Smooth muscle cell (in vitro differentiated cells): ENCODE data around the gene UPK2. TPM values are rescaled to one million over a fixed set of nuclear protein-coding genes. Genes with fewer than 3 reads are reported as not detected.
A peak's percentile ranks its signal among the peaks of the same experiment; 100 is the strongest.

ENCODE experiments used
- DNase-seq: peaks from one replicate; lab custom pipeline; 2025; ENCODE audit not compliant: unreplicated experiment; lab: John Stamatoyannopoulos, UW
- H2AFZ ChIP-seq: fragments of 200-600 bp; sonication (generic); 2 replicates; pipeline ENCODE4 v1.6.0; 2016; ENCODE audit warnings: antibody characterized with exemption, low read depth, mild to moderate bottlenecking
- H3F3A ChIP-seq: fragments of 200-600 bp; sonication (generic); 2 replicates; pipeline ENCODE4 v1.6.0; 2017; ENCODE audit warnings: antibody characterized with exemption, low read depth
- H3K27ac ChIP-seq: fragments of 200-600 bp; sonication (generic); 2 replicates; pipeline ENCODE4 v1.5.1; 2016; ENCODE audit warnings: low read depth, mild to moderate bottlenecking
- H3K27me3 ChIP-seq: fragments of 200-600 bp; sonication (generic); 2 replicates; pipeline ENCODE4 v1.6.1; 2016; ENCODE audit warnings: low read depth, mild to moderate bottlenecking
- H3K36me3 ChIP-seq: fragments of 200-600 bp; sonication (generic); 2 replicates; pipeline ENCODE4 v1.5.1; 2016; ENCODE audit warnings: low read depth
- H3K4me1 ChIP-seq: fragments of 200-600 bp; sonication (generic); 2 replicates; pipeline ENCODE4 v1.5.1; 2016; ENCODE audit warnings: low read depth
- H3K4me2 ChIP-seq: fragments of 200-600 bp; sonication (generic); 2 replicates; pipeline ENCODE4 v1.6.0; 2016; ENCODE audit warnings: mild to moderate bottlenecking
- H3K4me3 ChIP-seq: fragments of 200-600 bp; sonication (generic); 2 replicates; pipeline ENCODE4 v1.5.1; 2016; ENCODE audit warnings: mild to moderate bottlenecking
- H3K79me2 ChIP-seq: fragments of 200-600 bp; sonication (generic); 2 replicates; pipeline ENCODE4 v1.6.0; 2016; ENCODE audit warnings: low read depth, mild to moderate bottlenecking
- H3K9ac ChIP-seq: fragments of 200-600 bp; sonication (generic); 2 replicates; pipeline ENCODE4 v1.6.0; 2016; ENCODE audit warnings: low read depth
- H3K9me3 ChIP-seq: fragments of 200-600 bp; sonication (generic); replicated peaks from 2 replicates; pipeline ENCODE4 v1.5.1; 2016; ENCODE audit warnings: low read depth
- H4K20me1 ChIP-seq: fragments of 200-600 bp; sonication (generic); 2 replicates; pipeline ENCODE4 v1.6.0; 2016; ENCODE audit warnings: low read depth
- CTCF ChIP-seq: fragments of 200-600 bp; sonication (generic); IDR thresholded peaks from 2 replicates; pipeline ENCODE4 v1.5.1; 2017; ENCODE audit warnings: borderline replicate concordance, mild to moderate bottlenecking, antibody characterized with exemption; ENCODE audit not compliant: insufficient read depth, poor library complexity, severe bottlenecking
- WGBS: methylation state at CpG from one replicate; pipeline ENCODE4 v1.1.7; 2016; ENCODE audit warnings: low lambda C conversion rate; 5-methylcytosine and 5-hydroxymethylcytosine counted together
- polyA plus RNA-seq: library from polyadenylated mRNA; unstranded; fragments of >200 nt; fragmentation: Nextera tagmentation; extraction: Ambion mirVana; gene quantifications from 2 replicates; pipeline ENCODE4 v1.2.1, GENCODE V29; 2016
- total RNA-seq: library from RNA; depleted of rRNA; stranded (reverse); fragments of >200 nt; gene quantifications from 2 replicates; pipeline ENCODE4 v1.2.3, GENCODE V29; 2014

Gene UPK2
- total and polyA plus RNA-seq, 2 experiments from 2014 or later, result 1.4 TPM; not detected in 1

- H4K20me1 ChIP-seq, result peaks cover 53% of the 10 kb centered on the region
- peaks cover 40% of the 10 kb centered on the region for H3K79me2 ChIP-seq
These were observed 32.1 kb upstream of the UPK2 start for GRCh38 chr11:118923721-118924587.

GRCh38 chr11:118924591-118925585, 31.2 kb upstream of the UPK2 start:
- Histone ChIP-seq H3K36me3 (no peaks in the 10 kb centered on the region), H2AFZ (no peak overlapping the region), H3K4me2 (peak overlapping the region; percentile 91), H3K4me3 (peak overlapping the region; percentile 82), H3K9me3 (no peaks in the 10 kb centered on the region), H3K27me3 (no peaks in the 10 kb centered on the region), H3K27ac (peak overlapping the region; percentile 100), H3K4me1 (peaks cover 44% of the 10 kb centered on the region), H3K9ac (peak overlapping the region; percentile 84), H3F3A (peaks cover 21% of the 10 kb centered on the region), H3K79me2 (peaks cover 40% of the 10 kb centered on the region), H4K20me1 (peaks cover 53% of the 10 kb centered on the region)
- no peak for DNase-seq
- WGBS, result 0% methylated on average over 27 of the region's 45 CpGs
- TF ChIP-seq CTCF, result no peak

More at GRCh38 chr11:118923721-118924587, 32.1 kb upstream of the UPK2 start:
- DNase-seq, result no peak
- H3K4me2 ChIP-seq, result peak overlapping the region; percentile 91
- H2AFZ ChIP-seq, result no peak overlapping the region
- H3K27ac ChIP-seq, result peak overlapping the region; percentile 100
- no peaks in the 10 kb centered on the region for H3K9me3 ChIP-seq
- H3K36me3 ChIP-seq, result no peaks in the 10 kb centered on the region
- peaks cover 27% of the 10 kb centered on the region for H3F3A ChIP-seq
- H3K4me3 ChIP-seq, result peak overlapping the region; percentile 82
- peak overlapping the region; percentile 84 for H3K9ac ChIP-seq
- TF ChIP-seq CTCF, result no peak
- H3K4me1 ChIP-seq, result peaks cover 53% of the 10 kb centered on the region
- WGBS, result 15% methylated on average over 7 of the region's 7 CpGs
- H3K27me3 ChIP-seq, result no peaks in the 10 kb centered on the region

GRCh38 chr11:118927554-118928100, 28.5 kb upstream of the UPK2 start:
- Histone ChIP-seq H3K79me2 (peaks cover 27% of the 10 kb centered on the region), H3K9ac (no peak overlapping the region), H3K4me1 (peaks cover 22% of the 10 kb centered on the region), H3F3A (peaks cover 5% of the 10 kb centered on the region), H2AFZ (no peak overlapping the region), H4K20me1 (peaks cover 26% of the 10 kb centered on the region), H3K27me3 (no peaks in the 10 kb centered on the region), H3K4me3 (peak overlapping the region; percentile 69), H3K27ac (peak overlapping the region; percentile 85), H3K4me2 (peak overlapping the region; percentile 89), H3K9me3 (no peaks in the 10 kb centered on the region), H3K36me3 (no peaks in the 10 kb centered on the region)
- no peak for DNase-seq
- TF ChIP-seq CTCF, result no peak
- 20% methylated on average over 7 of the region's 7 CpGs for WGBS
